ENCODE results near the gene COPB2. TPM values are rescaled to one million over a fixed set of nuclear protein-coding genes. Genes with fewer than 3 reads are reported as not detected.
"Not testable (repeated sequence)": the region's sequence is repeated elsewhere in the genome, so short reads cannot be mapped to it uniquely, and the experiment has no call there.

COPB2 gene
- total RNA-seq, 1 experiment from 2014 or later, result 152 TPM

GRCh38 chr3:139418144-139418543 is 28.7 kb upstream of the COPB2 start:
- POLR2A ChIA-PET, result interaction anchor here (1.2 kb wide), 1 partner anchor 29 kb away, joined by 5 read pairs; the partner anchor contains the start of gene COPB2
- H3K9me3 Mint-ChIP-seq (ENCODE audit: unreplicated experiment), result peaks cover 21% of the 10 kb centered on the region
- no peak overlapping the region for H3K4me3 Mint-ChIP-seq (ENCODE audit: unreplicated experiment)
- BruUV-seq (replicated peaks), result no TSS peak
- DNase-seq (ENCODE audit: unreplicated experiment), result no peak
- no peaks in the 10 kb centered on the region for H3K27me3 Mint-ChIP-seq (ENCODE audit: insufficient read depth, unreplicated experiment)
- intact Hi-C loops (cut with micrococcal nuclease), result no loop called here
- peaks cover 9% of the 10 kb centered on the region for H3K36me3 Mint-ChIP-seq (ENCODE audit: insufficient read depth, unreplicated experiment)
- CTCF ChIA-PET, result interaction anchor here (0.6 to 11.0 kb wide), 4 partner anchors 10 to 528 kb away, joined by 3 to 234 read pairs (median 8); no protein-coding TSS in a partner anchor
- H3K4me1 Mint-ChIP-seq (ENCODE audit: insufficient read depth, unreplicated experiment), result no peaks in the 10 kb centered on the region
- no peak overlapping the region for H3K27ac Mint-ChIP-seq (ENCODE audit: low read depth, unreplicated experiment)
- TF ChIP-seq, protein P1, sequence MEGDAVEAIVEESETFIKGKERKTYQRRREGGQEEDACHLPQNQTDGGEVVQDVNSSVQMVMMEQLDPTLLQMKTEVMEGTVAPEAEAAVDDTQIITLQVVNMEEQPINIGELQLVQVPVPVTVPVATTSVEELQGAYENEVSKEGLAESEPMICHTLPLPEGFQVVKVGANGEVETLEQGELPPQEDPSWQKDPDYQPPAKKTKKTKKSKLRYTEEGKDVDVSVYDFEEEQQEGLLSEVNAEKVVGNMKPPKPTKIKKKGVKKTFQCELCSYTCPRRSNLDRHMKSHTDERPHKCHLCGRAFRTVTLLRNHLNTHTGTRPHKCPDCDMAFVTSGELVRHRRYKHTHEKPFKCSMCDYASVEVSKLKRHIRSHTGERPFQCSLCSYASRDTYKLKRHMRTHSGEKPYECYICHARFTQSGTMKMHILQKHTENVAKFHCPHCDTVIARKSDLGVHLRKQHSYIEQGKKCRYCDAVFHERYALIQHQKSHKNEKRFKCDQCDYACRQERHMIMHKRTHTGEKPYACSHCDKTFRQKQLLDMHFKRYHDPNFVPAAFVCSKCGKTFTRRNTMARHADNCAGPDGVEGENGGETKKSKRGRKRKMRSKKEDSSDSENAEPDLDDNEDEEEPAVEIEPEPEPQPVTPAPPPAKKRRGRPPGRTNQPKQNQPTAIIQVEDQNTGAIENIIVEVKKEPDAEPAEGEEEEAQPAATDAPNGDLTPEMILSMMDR (IDR thresholded peaks at IDR 0.05; ENCODE audit: unreplicated experiment), result no peak

- Mint-ChIP-seq H3K4me1 (ENCODE audit: insufficient read depth, unreplicated experiment) (no peaks in the 10 kb centered on the region), H3K9me3 (ENCODE audit: unreplicated experiment) (peaks cover 38% of the 10 kb centered on the region), H3K27ac (ENCODE audit: low read depth, unreplicated experiment) (no peak overlapping the region), H3K36me3 (ENCODE audit: insufficient read depth, unreplicated experiment) (peaks cover 5% of the 10 kb centered on the region), H3K4me3 (ENCODE audit: unreplicated experiment) (no peak overlapping the region), H3K27me3 (ENCODE audit: insufficient read depth, unreplicated experiment) (no peaks in the 10 kb centered on the region)
- intact Hi-C loops (cut with micrococcal nuclease), result no loop called here
- DNase-seq (ENCODE audit: unreplicated experiment), result no peak
- ChIA-PET CTCF (no interaction called here), POLR2A (interaction anchor here (1.3 kb wide), 1 partner anchor 26 kb away, joined by 3 read pairs; the partner anchor contains the start of gene COPB2)
- TF ChIP-seq, protein P1 (IDR thresholded peaks at IDR 0.05; ENCODE audit: unreplicated experiment), result no peak
- no TSS peak for BruUV-seq (replicated peaks)
These were observed 26.8 kb upstream of the COPB2 start for GRCh38 chr3:139416275-139416674.

DNA sequence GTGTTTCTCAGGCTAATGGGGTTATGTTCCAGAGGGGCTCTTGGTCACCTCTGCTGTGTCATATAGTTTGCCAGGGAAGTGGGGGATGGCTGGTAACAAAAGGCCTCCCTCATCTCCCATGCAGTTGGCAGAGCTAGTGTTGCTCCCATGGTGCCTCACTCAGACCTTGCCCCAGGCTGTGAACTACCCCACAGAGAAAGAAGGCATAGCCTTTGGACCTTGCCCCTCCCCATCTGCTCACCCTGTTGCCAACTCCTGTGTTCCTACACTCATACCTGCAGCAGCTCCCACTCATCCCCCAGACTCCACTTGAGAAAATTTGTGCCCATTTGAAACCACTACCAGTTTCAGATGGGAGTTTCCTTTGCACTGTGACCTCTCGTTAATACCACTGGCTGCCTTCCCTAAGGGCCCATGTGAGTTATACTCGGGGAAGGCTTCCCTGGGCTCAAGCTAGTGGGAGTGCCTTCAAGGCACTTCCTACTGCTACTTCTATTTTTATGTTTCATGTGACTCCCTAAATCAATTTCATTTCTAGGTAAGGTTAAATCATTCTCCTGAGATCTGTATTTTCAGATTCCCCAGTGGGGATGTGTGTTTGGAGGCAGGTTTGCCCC is 25.3 kb upstream of the COPB2 start:
- TF ChIP-seq, protein P1 (IDR thresholded peaks at IDR 0.05; ENCODE audit: unreplicated experiment), result no peak
- Mint-ChIP-seq H3K27ac (ENCODE audit: low read depth, unreplicated experiment) (no peak overlapping the region), H3K36me3 (ENCODE audit: insufficient read depth, unreplicated experiment) (peaks cover 5% of the 10 kb centered on the region), H3K9me3 (ENCODE audit: unreplicated experiment) (peaks cover 44% of the 10 kb centered on the region), H3K4me3 (ENCODE audit: unreplicated experiment) (no peak overlapping the region), H3K27me3 (ENCODE audit: insufficient read depth, unreplicated experiment) (no peaks in the 10 kb centered on the region), H3K4me1 (ENCODE audit: insufficient read depth, unreplicated experiment) (no peaks in the 10 kb centered on the region)
- CTCF ChIA-PET, result interaction anchor here (0.6 to 1.1 kb wide), 2 partner anchors 9 to 86 kb away, joined by 3 read pairs; no protein-coding TSS in a partner anchor
- intact Hi-C loops (cut with micrococcal nuclease), result no loop called here
- DNase-seq (ENCODE audit: unreplicated experiment), result no peak
- POLR2A ChIA-PET, result no interaction called here
- no TSS peak for BruUV-seq (replicated peaks)

- POLR2A ChIA-PET, result interaction anchor here (0.6 to 1.4 kb wide), 2 partner anchors 11 to 23 kb away, joined by 3 read pairs; no protein-coding TSS in a partner anchor
- BruUV-seq (replicated peaks), result not testable (repeated sequence)
These were observed 23.4 kb upstream of the COPB2 start for GRCh38 chr3:139412891-139413290.

DNA sequence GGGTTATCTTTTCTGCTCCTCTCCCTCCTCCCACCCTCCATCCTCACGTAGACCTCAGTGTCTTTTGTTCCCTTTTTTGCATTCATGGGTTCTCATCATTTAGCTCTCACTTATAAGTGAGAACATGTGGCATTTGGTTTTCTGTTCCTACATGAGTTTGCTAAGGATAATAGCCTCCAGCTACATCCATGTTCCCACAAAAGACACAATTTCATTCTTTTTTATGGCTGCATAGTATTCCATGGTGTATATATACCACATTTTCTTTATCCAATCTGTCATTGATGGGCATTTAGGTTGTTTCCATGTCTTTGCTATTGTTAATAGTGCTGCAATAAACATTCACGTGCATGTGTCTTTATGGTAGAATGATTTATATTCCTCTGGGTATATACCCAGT is 11.7 kb upstream of the COPB2 start:
- intact Hi-C loops (cut with micrococcal nuclease); H3K4me3 Mint-ChIP-seq (ENCODE audit: unreplicated experiment); H3K27me3 Mint-ChIP-seq (ENCODE audit: insufficient read depth, unreplicated experiment); BruUV-seq (replicated peaks); H3K4me1 Mint-ChIP-seq (ENCODE audit: insufficient read depth, unreplicated experiment); DNase-seq (ENCODE audit: unreplicated experiment); CTCF ChIA-PET; H3K27ac Mint-ChIP-seq (ENCODE audit: low read depth, unreplicated experiment): not testable (repeated sequence)
- Mint-ChIP-seq H3K36me3 (ENCODE audit: insufficient read depth, unreplicated experiment) (peaks cover 12% of the 10 kb centered on the region), H3K9me3 (ENCODE audit: unreplicated experiment) (peaks cover 18% of the 10 kb centered on the region)
- POLR2A ChIA-PET, result interaction anchor here (0.7 to 2.0 kb wide), 2 partner anchors 11 to 1831 kb away, joined by 3 to 10 read pairs; no protein-coding TSS in a partner anchor

More at GRCh38 chr3:139412891-139413290, 23.4 kb upstream of the COPB2 start:
- H3K27ac Mint-ChIP-seq (ENCODE audit: low read depth, unreplicated experiment); H3K4me1 Mint-ChIP-seq (ENCODE audit: insufficient read depth, unreplicated experiment); H3K27me3 Mint-ChIP-seq (ENCODE audit: insufficient read depth, unreplicated experiment); H3K36me3 Mint-ChIP-seq (ENCODE audit: insufficient read depth, unreplicated experiment); intact Hi-C loops (cut with micrococcal nuclease); H3K4me3 Mint-ChIP-seq (ENCODE audit: unreplicated experiment); DNase-seq (ENCODE audit: unreplicated experiment): not testable (repeated sequence)
- CTCF ChIA-PET, result interaction anchor here (0.5 to 1.2 kb wide), 5 partner anchors 11 to 821 kb away, joined by 3 read pairs; no protein-coding TSS in a partner anchor
- H3K9me3 Mint-ChIP-seq (ENCODE audit: unreplicated experiment), result peaks cover 51% of the 10 kb centered on the region

Measured in MCF 10A (cell line).